ENCODE measurements around the gene A2M.

- TF ChIP-seq HDGF (IDR thresholded peaks at IDR 0.05; ENCODE audit: borderline replicate concordance) = no peak
- no peak for TF ChIP-seq FOXK2 (IDR thresholded peaks at IDR 0.05)
- no peak for TF ChIP-seq BHLHE40 (IDR thresholded peaks at IDR 0.05; ENCODE audit: borderline replicate concordance)
- TF ChIP-seq L3MBTL2 (conservative IDR thresholded peaks at IDR 0.05) = no peak
- no peak for TF ChIP-seq TARDBP (IDR thresholded peaks at IDR 0.05)
- no peak for TF ChIP-seq ARNT (IDR thresholded peaks at IDR 0.05)
- no peak for TF ChIP-seq FOXA1 (IDR thresholded peaks at IDR 0.05)
- TF ChIP-seq ELF4 (IDR thresholded peaks at IDR 0.05) = no peak
- no peak for TF ChIP-seq ZNF384 (IDR thresholded peaks at IDR 0.05)
These were observed 19.0 kb downstream of the A2M start for GRCh38 chr12:9096563-9097176.

Data from HEK293T (cell line).